HEK293 (cell line): ENCODE measurements around the gene PTPRN2.

Experiments used
- CTCF ChIA-PET: fragments of 350-600 bp; formaldehyde crosslinking; extraction: SDS; loops from one replicate; lab custom pipeline; 2021; ENCODE audit warnings: antibody characterized with exemption; lab: Yijun Ruan, JAX
- POLR2A ChIA-PET: fragments of 300-600 bp; formaldehyde crosslinking; extraction: SDS; loops from one replicate; lab custom pipeline; 2020; ENCODE audit warnings: antibody characterized with exemption, inconsistent platforms; lab: Yijun Ruan, JAX
- H3K27ac ChIP-seq: fragments of 200-500 bp; sonication (Bioruptor generic); 2 replicates; pipeline ENCODE4 v1.5.1; 2014; ENCODE audit warnings: low read depth, low read length, control low read depth, inconsistent platforms; ENCODE audit errors: extremely low read depth
- H3K36me3 ChIP-seq, 2 experiments: fragments of 200-500 bp in 1 of 2; sonication (Bioruptor generic) in 1 of 2; 1 replicate in 1 of 2; 2 replicates in 1 of 2; pipeline ENCODE4 v1.5.1; 2014 to 2017; ENCODE audit warnings: inconsistent platforms in 2 of 2, low read length in 2 of 2; ENCODE audit not compliant: control insufficient read depth in 2 of 2, insufficient read depth in 1 of 2
- H3K4me1 ChIP-seq: fragments of 200-500 bp; sonication (Bioruptor generic); 2 replicates; pipeline ENCODE4 v1.5.1; 2014; ENCODE audit warnings: mild to moderate bottlenecking, low read length, inconsistent platforms; ENCODE audit not compliant: control insufficient read depth, insufficient read depth
- H3K4me3 ChIP-seq: 2 replicates; pipeline ENCODE4 v1.5.1; 2011; ENCODE audit warnings: low read depth, mild to moderate bottlenecking, control low read depth, low read length, moderate library complexity
- H3K9me3 ChIP-seq: fragments of 200-500 bp; sonication (Bioruptor generic); 2 replicates; pipeline ENCODE4 v1.5.1; 2014; ENCODE audit warnings: low read depth, low read length, inconsistent platforms; ENCODE audit not compliant: control insufficient read depth, insufficient read depth
- BCL11B ChIP-seq: fragments of 450-650 bp; formaldehyde crosslinking; IDR thresholded peaks from 2 replicates; pipeline ENCODE4 v1.5.1; 2016; ENCODE audit warnings: low read depth, missing biosample characterization, missing genetic modification characterization
- BCL6B ChIP-seq: fragments of 450-650 bp; formaldehyde crosslinking; IDR thresholded peaks from 2 replicates; pipeline ENCODE4 v1.5.1; 2017; ENCODE audit warnings: missing biosample characterization, missing genetic modification characterization
- HOXD13 ChIP-seq: sonication (generic); formaldehyde crosslinking; IDR thresholded peaks from 2 replicates; pipeline ENCODE4 v1.8.0; 2022; ENCODE audit warnings: missing genetic modification reagents, borderline replicate concordance
- IKZF3 ChIP-seq: fragments of 450-650 bp; IDR thresholded peaks from 2 replicates; pipeline ENCODE4 v1.5.0; 2018; ENCODE audit warnings: missing biosample characterization, mild to moderate bottlenecking, missing genetic modification characterization, moderate library complexity
- MYNN ChIP-seq: fragments of 450-650 bp; formaldehyde crosslinking; IDR thresholded peaks from 2 replicates; pipeline ENCODE4 v1.5.1; 2016; ENCODE audit warnings: missing biosample characterization, missing genetic modification characterization, borderline replicate concordance
- PRDM6 ChIP-seq: fragments of 450-650 bp; formaldehyde crosslinking; IDR thresholded peaks from 2 replicates; pipeline ENCODE4 v1.5.1; 2017; ENCODE audit warnings: missing biosample characterization, missing genetic modification characterization
- SCRT1 ChIP-seq: fragments of 450-650 bp; formaldehyde crosslinking; IDR thresholded peaks from 2 replicates; pipeline ENCODE4 v1.5.1; 2016; ENCODE audit warnings: missing biosample characterization, missing genetic modification characterization, borderline replicate concordance
- TCF7L2 ChIP-seq: IDR thresholded peaks from 2 replicates; pipeline ENCODE4 v1.6.1; 2011; ENCODE audit warnings: low read depth, mild to moderate bottlenecking, inconsistent platforms, low read length, moderate library complexity, borderline replicate concordance
- ZFP69B ChIP-seq: fragments of 450-650 bp; formaldehyde crosslinking; IDR thresholded peaks from 2 replicates; pipeline ENCODE4 v1.5.1; 2016; ENCODE audit warnings: missing biosample characterization, missing genetic modification characterization
- ZIC2 ChIP-seq: fragments of 450-650 bp; formaldehyde crosslinking; IDR thresholded peaks from 2 replicates; pipeline ENCODE4 v1.5.1; 2016; ENCODE audit warnings: missing biosample characterization, missing genetic modification characterization
- ZNF146 ChIP-seq: fragments of 450-650 bp; formaldehyde crosslinking; IDR thresholded peaks from 2 replicates; pipeline ENCODE4 v1.5.1; 2016; ENCODE audit warnings: missing biosample characterization, missing genetic modification characterization
- ZNF394 ChIP-seq: fragments of 450-650 bp; formaldehyde crosslinking; IDR thresholded peaks from 2 replicates; pipeline ENCODE4 v1.5.1; 2016; ENCODE audit warnings: missing biosample characterization, missing genetic modification characterization, mild to moderate bottlenecking, moderate library complexity, borderline replicate concordance
- ZNF501 ChIP-seq: fragments of 450-650 bp; formaldehyde crosslinking; IDR thresholded peaks from 2 replicates; pipeline ENCODE4 v1.5.1; 2016; ENCODE audit warnings: missing biosample characterization, missing genetic modification characterization
- ZNF530 ChIP-seq: fragments of 450-650 bp; formaldehyde crosslinking; IDR thresholded peaks from 2 replicates; pipeline ENCODE4 v1.5.1; 2016; ENCODE audit warnings: low read depth, missing biosample characterization, missing genetic modification characterization
- ZNF561 ChIP-seq: fragments of 450-650 bp; IDR thresholded peaks from 2 replicates; pipeline ENCODE4 v1.5.1; 2018; ENCODE audit warnings: missing biosample characterization, missing genetic modification characterization, borderline replicate concordance
- ZNF623 ChIP-seq: fragments of 450-650 bp; formaldehyde crosslinking; IDR thresholded peaks from 2 replicates; pipeline ENCODE4 v1.5.1; 2016; ENCODE audit warnings: missing biosample characterization, missing genetic modification characterization
- ZNF792 ChIP-seq: fragments of 450-650 bp; formaldehyde crosslinking; IDR thresholded peaks from 2 replicates; pipeline ENCODE4 v1.5.1; 2016; ENCODE audit warnings: missing biosample characterization, missing genetic modification characterization
- ZNF837 ChIP-seq: fragments of 450-650 bp; formaldehyde crosslinking; IDR thresholded peaks from 2 replicates; pipeline ENCODE4 v1.5.1; 2016; ENCODE audit warnings: missing biosample characterization, missing genetic modification characterization
- ZSCAN18 ChIP-seq: fragments of 450-650 bp; formaldehyde crosslinking; IDR thresholded peaks from 2 replicates; pipeline ENCODE4 v1.5.1; 2016; ENCODE audit warnings: missing biosample characterization, missing genetic modification characterization
- TF ChIP-seq, protein P1 (sequence below): fragments of 450-650 bp; formaldehyde crosslinking; IDR thresholded peaks from 2 replicates; pipeline ENCODE4 v1.5.1; 2016; ENCODE audit warnings: missing biosample characterization, missing genetic modification characterization, borderline replicate concordance
- TF ChIP-seq, protein P2 (sequence below): fragments of 450-650 bp; formaldehyde crosslinking; IDR thresholded peaks from 2 replicates; pipeline ENCODE4 v1.5.1; 2016; ENCODE audit warnings: missing biosample characterization, missing genetic modification characterization

Gene PTPRN2

DNA sequence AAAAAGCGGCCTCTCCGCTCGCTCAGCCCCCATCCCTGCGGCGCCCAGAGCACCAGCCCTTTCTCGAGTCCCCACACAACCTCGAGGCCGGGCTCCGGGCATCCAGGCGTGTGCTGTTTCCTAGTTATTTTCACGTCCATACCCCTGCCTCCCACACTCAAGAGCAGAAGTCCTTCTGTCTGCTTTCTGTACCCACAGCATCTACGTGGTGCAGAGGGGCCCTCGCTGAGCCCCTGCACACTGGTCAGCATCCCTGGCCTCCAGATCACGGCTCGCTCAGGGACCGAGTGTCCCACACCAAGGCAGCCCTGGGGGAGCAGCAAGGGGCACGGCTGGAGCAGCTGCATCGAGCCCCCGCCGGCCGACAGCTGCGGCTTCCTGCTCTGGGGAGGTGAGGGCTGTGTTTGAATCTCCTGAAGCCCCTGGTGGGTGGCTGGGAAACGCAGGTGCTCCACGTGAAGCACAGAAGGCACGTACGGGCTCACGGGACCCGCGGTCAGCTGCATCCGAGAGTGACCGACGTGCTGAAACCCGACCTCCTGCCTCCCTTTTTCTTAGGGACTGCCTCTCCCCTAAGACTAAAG, 917.8 kb downstream of the PTPRN2 start (continued):
- TF ChIP-seq PRDM6 = no peak
- no peak for TF ChIP-seq IKZF3 (tag by site-specific recombination)
- no peak for TF ChIP-seq SCRT1 (tag by site-specific recombination)

DNA sequence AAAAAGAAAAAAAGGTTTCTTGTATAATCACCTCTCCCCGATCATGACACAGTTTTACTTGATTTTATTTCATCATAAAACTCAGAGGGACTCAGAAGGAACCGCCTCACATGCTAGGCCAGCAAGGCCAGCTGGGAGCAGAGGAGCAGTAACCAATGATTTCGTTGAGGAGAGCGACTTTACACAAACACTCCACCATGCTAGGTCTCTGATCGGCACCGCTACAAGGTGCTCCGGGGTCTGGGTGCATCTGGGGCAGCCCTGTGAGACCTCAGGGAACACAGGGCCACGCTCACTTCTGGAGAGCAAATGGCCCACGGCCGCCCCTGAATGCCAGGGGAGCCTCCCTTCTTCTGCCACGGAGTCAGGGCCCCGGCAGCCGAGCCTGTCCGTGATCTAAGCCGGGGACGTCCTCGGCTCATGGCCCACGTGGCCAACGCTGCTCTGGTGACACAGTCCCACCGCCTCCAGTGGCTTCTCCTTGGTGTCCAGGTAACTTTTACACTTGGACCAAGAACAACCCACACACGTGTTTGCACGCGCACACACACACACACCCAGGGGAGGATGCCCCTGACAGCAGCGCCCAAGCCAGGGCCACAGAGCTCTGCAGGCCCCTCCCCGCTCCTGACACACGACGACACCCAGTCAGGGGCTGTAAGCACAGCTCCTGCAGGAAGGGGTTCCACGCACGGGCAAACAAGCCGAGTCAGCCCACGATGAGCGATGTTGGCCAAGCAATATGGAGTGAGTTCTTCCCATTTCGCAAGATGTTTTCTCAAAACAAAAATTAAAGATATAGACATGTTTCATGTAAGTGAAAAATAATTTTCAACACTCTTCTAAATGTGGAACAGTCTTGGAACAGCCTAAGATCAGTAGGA, 918.5 kb downstream of the PTPRN2 start:
- H3K36me3 ChIP-seq = no peaks in the 10 kb centered on the region
- H3K4me3 ChIP-seq = no peak overlapping the region
- no peaks in the 10 kb centered on the region for H3K9me3 ChIP-seq
- H3K27ac ChIP-seq = no peak overlapping the region
- TF ChIP-seq IKZF3 (tag by site-specific recombination) = no peak
- TF ChIP-seq, protein P1, sequence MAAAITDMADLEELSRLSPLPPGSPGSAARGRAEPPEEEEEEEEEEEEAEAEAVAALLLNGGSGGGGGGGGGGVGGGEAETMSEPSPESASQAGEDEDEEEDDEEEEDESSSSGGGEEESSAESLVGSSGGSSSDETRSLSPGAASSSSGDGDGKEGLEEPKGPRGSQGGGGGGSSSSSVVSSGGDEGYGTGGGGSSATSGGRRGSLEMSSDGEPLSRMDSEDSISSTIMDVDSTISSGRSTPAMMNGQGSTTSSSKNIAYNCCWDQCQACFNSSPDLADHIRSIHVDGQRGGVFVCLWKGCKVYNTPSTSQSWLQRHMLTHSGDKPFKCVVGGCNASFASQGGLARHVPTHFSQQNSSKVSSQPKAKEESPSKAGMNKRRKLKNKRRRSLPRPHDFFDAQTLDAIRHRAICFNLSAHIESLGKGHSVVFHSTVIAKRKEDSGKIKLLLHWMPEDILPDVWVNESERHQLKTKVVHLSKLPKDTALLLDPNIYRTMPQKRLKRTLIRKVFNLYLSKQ = no peak
- TF ChIP-seq ZNF394 (tag by site-specific recombination) = no peak
- no peak for TF ChIP-seq BCL11B (tag by site-specific recombination)
- TF ChIP-seq MYNN = no peak
- no peak for TF ChIP-seq ZNF623 (tag by site-specific recombination)
- TF ChIP-seq BCL6B (tag by site-specific recombination) = no peak
- no peak for TF ChIP-seq ZNF501
- TF ChIP-seq ZNF530 (tag by site-specific recombination) = no peak
- TF ChIP-seq, protein P2, sequence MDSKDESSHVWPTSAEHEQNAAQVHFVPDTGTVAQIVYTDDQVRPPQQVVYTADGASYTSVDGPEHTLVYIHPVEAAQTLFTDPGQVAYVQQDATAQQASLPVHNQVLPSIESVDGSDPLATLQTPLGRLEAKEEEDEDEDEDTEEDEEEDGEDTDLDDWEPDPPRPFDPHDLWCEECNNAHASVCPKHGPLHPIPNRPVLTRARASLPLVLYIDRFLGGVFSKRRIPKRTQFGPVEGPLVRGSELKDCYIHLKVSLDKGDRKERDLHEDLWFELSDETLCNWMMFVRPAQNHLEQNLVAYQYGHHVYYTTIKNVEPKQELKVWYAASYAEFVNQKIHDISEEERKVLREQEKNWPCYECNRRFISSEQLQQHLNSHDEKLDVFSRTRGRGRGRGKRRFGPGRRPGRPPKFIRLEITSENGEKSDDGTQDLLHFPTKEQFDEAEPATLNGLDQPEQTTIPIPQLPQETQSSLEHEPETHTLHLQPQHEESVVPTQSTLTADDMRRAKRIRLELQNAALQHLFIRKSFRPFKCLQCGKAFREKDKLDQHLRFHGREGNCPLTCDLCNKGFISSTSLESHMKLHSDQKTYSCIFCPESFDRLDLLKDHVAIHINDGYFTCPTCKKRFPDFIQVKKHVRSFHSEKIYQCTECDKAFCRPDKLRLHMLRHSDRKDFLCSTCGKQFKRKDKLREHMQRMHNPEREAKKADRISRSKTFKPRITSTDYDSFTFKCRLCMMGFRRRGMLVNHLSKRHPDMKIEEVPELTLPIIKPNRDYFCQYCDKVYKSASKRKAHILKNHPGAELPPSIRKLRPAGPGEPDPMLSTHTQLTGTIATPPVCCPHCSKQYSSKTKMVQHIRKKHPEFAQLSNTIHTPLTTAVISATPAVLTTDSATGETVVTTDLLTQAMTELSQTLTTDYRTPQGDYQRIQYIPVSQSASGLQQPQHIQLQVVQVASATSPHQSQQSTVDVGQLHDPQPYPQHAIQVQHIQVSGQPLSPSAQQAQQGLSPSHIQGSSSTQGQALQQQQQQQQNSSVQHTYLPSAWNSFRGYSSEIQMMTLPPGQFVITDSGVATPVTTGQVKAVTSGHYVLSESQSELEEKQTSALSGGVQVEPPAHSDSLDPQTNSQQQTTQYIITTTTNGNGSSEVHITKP (tag by site-specific recombination) = no peak
- TF ChIP-seq ZNF792 (tag by site-specific recombination) = no peak
- no peak for TF ChIP-seq ZNF146 (tag by site-specific recombination)
- TF ChIP-seq ZFP69B (tag by site-specific recombination) = no peak
- no peak for TF ChIP-seq TCF7L2
- TF ChIP-seq ZSCAN18 (tag by site-specific recombination) = no peak
- no peak for TF ChIP-seq ZNF837 (tag by site-specific recombination)
- TF ChIP-seq ZIC2 = no peak
- TF ChIP-seq ZNF561 (tag by site-specific recombination) = no peak
- no peak for TF ChIP-seq HOXD13 (CRISPR knock-in tag)
- H3K4me1 ChIP-seq = no peaks in the 10 kb centered on the region
- CTCF ChIA-PET = interaction anchor here (0.7 kb wide), 1 partner anchor 252 kb away, joined by 4 read pairs; no protein-coding TSS in a partner anchor
- POLR2A ChIA-PET = no interaction called here
